ENCODE measurements around the gene CNPY1.
"Not testable (repeated sequence)": the region's sequence is repeated elsewhere in the genome, so short reads cannot be mapped to it uniquely, and the experiment has no call there.

Gene CNPY1

DNA sequence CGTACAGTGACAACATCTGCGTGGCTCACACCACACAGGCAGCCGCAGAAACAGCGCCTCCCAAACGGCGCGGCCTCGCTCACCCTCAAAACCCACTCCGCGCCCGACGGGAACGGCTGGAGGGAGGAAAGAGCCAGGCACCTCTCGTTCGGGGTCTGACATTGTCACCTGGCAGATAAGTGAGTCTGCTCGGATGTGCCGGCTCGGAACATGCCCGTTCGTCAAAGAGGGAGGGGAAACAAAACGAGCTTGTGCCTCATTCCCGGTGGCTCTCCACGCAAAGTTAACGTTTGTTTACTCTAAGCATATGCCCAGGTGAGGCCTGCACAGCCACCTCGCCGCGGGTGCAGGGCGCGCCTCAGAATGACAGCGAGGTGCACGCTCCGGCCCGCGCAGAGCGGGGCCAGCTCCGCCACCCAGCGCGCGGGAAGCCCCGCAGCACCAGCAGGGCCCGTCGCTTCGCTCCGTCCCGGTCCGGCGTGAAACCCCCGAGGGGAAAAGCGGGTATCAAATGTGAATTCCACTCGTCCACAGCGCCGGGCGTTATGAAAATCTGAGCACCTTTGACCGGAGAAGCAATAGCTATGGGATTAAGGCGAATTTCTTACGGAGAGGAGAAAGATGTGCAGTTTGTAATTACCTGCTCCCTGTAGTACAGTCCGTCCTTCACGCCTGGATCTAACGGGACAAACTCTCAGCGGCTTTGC lies 13.1 kb downstream of the CNPY1 start:
- DNase-seq (ENCODE audit: low spot score) = no peak

DNA sequence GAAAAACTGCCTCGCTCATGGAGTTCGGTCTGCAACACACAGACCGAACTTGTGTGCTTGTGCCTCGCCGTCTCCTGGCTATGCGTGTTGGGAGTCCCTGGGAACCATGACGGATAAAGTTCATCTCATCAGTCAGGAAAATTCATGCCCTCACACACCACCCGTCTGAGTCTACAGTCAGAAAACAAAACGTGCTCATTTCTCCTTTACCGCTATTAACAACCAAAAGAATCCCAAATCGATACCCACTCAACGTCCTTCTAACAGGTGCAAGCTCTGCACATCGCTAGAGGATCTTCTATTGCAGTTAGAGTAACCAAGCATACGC lies 13.6 kb downstream of the CNPY1 start:
- DNase-seq (ENCODE audit: low spot score) = no peak

DNA sequence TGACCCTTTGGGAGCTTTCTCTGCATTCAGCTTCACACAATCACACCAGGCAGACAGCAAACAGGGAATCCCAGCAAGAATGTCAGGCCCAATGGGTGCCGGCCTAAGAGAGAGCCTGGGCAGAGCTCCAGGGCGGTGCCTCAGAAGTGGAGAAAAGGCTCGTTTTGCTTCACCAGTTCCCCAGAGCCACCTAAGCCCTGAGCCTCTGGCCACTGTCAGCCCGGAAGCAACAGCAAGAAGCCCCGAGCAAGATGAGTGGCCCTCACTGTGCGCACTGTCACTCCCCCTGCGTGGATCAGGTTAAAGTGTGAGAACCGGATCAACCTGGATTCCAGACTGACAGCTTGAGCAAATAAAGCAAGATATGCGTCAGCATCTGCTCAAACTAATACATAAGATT lies 14.7 kb downstream of the CNPY1 start:
- no peak for DNase-seq (ENCODE audit: low spot score)

DNA sequence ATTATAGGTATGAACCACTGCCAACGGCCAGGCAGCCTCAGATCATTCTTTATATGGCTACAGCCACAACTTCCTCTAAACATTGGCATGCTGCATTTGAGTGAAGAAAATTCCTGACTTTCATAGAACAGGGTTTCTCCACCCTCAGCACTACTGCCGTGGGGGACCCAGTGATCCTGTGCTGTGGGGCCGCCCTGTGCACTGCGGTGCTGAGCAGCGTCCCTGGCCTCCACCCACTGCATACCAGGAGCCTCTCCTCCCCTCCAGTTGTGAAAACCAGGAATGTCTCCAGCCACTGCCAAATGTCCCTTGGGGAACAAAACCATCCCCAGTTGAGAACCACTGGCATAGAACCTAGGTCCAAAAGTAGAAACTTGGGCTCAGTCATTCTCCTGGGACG lies 15.8 kb downstream of the CNPY1 start:
- no peak for DNase-seq (ENCODE audit: low spot score)

DNA sequence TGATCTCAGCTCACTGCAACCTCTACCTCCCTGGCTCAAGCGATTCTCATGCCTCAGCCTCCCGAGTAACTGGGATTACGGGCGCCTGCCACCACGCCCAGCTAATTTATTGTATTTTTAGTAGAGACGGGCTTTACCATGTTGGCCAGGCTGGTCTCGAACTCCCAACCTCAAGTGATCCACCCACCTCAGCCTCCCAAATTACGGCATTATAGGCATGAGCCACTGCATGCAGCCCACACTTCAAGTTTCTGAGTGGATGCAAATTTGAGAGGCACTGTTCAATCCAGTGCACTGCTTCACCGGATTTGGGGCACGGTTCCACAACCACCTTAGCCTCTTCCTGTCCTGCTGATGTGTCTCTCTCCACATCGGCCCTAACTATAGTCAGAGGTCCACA lies 16.5 kb downstream of the CNPY1 start:
- no peak for DNase-seq (ENCODE audit: low spot score)

DNA sequence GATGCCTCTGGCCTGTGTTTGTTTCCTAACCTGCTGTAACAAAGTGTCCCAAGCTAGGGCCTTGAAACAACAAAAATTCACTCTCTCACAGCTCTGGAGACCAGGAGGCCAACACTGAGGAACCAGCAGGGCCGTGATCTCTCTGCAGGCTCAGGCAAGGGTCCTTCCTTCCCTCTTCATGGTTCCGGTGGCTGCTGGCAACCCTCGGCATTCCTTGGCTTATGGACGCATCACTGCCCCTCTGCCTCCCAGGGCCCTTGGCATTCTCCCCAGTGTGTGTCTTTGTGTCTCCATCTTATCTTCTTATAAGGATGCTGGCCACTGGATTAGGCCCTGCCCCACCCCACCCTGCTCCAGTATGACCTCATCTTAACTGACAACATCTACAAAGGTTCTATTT lies 17.0 kb downstream of the CNPY1 start:
- DNase-seq (ENCODE audit: low spot score) = no peak

DNA sequence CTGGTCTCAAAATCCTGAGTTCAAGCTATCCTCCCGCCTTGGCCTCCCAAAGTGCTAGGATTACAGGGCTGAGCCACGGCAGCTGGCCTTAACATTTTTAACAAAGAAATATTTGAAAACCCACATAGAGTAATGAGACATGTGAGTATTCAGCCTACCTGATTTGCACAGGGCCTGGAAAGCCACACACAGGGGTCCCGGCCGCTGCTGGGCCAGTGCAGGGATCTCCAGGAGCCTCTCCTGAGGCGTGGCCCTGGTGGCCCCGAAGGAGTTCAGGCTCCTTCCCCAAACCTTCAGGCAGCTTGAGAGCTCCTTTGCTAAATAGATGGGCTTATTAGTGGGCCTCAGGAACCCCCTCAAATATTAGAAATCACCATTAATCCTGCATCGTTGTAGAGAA lies 18.7 kb downstream of the CNPY1 start:
- DNase-seq (ENCODE audit: low spot score) = no peak

DNA sequence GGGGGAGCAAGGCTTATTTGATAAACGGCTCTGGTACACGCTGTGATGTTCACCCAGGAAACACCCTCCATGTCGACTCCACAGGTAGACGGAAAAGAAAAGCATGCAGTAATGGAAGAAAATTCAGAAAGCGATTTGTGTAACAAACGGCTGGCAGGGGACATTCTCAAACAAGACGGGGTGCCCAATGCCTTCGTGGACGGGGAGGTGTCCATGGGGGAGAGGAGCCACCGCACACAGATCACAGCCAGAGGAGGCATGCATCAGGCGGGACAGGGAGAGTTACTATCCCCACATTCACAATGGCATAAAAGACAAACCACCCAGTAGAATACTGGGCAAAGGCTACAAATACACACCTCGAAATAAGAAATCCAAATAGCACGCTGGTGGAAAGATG lies 20.1 kb downstream of the CNPY1 start:
- DNase-seq (ENCODE audit: low spot score) = no peak

DNA sequence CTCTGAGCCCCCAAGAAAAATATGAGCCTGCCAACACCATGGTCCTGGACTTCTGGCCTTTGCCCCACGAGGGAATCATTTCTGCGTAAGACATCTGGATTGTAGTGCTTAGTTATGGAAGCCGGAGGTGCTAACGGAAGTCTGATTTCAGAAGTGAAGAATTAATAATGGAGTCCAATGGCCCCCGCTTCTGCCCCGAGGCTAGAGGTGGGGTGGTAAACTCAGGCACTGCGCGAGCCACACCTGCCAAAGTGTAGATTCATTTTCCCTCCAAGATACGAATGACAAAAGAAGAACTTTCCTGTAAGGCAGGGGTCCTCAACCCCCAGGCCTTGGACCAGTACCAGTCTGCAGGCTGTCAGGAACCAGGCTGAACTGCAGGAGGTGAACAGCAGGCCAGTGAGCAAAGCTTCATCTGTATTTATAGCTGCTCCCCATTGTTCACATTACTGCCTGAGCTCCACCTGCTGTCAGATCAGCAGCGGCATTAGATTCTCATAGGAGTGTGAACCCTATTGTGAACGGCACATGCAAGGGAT lies 22.3 kb downstream of the CNPY1 start:
- DNase-seq (ENCODE audit: low spot score) = no peak

DNA sequence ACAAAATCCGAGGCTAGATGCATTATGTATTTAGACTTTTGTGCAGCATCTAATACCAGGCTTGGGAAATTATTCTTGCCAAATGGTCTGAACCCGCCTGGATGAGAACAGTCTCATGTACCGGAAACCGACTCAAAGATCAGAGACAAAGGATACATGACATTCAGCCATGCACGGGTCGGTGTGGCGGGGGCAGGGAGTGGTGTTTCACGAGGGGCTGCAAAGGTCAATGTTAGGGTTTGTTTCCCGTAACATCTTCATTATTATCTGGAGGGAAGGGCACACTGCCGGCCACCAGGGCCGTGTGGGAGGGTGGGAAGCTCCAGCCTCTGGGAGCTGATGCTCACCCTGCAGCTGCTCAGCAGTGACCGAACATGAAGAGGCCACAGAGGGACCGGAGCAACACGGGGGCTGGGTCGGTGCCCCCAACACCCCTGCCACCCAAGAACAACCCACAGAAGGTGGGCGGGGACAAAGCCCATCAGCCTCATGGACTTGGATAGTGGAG lies 23.1 kb downstream of the CNPY1 start:
- no peak for DNase-seq (ENCODE audit: low spot score)

DNA sequence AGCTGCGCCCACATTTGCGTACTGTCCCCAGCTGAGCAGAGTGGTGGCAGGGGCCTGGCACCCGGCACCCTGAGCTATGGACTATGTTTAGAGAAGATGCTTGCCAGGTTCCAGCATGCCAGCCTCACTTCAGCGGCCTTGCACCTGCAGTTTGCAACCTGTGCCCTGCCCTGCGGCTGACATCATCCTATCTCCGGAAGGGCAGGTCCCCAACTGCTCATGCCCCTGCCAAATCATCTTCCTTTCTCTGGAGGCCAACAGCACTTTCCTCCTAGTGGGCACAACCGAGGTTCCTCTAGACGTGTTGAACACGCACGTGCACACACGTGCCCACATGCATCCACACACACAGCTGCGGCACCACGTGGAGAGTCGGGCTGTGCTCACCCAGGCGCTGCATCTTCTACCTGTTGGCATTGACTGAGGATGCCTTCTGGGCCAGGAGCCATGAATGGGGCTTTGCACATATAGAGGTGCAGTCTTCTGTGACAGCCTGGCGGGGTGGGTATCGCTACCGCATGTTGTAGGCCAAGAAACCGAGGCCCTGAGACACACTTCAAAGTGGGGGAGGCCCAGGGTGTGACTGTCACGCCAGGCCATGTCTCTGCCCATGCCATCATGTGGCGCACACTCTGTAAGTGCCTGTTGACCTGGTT lies 24.5 kb downstream of the CNPY1 start:
- no peak for DNase-seq (ENCODE audit: low spot score)

DNA sequence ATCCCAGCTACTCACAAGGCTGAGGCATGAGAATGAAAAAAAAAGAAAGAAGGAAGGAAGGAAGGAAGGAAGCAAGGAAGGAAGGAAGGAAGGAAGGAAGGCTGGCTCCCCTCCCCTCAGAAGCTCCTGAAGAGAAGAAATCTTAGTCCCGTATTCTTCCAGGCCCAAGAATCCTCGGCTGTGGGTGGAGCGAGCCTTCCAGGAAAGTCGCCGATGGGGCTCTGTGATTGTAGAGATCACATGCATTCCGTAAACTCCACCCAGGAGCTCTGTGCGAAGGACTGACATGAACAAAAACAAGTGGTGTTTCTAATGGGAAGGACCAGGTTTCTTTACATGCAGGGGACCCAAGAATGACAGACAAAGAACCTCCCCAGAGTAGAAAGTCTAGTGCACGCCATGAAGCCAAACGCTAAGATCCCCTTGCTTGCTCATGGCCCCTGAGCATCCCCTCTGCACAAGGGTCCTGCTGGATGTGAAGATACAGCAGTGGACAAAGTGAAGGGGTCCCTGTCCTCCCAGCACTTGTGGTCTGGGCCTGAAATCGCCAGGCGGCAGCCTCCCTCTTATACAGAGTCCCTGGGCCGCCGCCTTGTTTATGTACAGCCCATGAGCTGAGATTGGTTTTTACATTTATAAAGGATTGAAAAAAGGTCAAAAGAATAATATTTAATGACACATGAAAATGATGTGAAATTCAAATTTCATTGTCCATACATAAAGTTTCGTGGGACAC lies 25.2 kb downstream of the CNPY1 start:
- DNase-seq (ENCODE audit: low spot score) = no peak

DNA sequence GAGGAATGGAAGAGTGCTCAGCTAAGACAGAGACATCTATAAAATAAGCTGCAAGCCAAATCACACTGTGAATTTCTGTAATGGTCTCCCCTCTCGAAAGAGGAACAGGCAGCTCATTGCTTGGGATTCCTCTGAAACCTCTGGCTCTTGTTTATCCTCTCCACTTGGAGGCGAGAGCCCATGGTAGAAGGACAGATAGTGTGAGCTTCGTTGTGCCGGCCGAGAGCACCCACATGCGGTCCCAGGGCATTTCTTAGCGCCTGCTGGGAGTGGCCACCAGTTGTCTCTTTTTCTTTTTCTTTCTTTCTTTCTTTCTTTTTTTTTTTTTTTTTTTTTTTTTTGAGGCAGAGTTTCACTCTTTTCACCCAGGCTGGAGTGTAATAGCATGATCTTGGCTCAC lies 26.2 kb downstream of the CNPY1 start:
- no peak for DNase-seq (ENCODE audit: low spot score)

DNA sequence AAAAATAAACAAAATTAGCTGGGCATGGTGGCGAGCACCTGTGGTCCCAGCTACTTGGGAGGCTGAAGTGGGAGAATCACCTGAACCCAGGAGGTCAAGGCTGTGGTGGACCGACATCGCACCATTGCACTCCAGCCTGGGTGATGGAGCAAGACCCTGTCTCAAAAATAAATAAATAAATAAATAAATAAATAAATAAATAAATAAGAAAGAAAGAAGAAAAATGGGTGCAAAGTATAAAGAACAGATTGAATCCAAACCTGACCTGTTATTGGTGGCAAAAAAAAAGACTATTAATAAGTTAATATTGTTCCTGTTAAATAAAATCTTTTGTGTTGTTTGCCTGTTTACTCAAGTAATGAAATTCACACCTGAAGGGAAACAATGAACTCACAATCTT lies 27.0 kb downstream of the CNPY1 start:
- DNase-seq (ENCODE audit: low spot score) = not testable (repeated sequence)

DNA sequence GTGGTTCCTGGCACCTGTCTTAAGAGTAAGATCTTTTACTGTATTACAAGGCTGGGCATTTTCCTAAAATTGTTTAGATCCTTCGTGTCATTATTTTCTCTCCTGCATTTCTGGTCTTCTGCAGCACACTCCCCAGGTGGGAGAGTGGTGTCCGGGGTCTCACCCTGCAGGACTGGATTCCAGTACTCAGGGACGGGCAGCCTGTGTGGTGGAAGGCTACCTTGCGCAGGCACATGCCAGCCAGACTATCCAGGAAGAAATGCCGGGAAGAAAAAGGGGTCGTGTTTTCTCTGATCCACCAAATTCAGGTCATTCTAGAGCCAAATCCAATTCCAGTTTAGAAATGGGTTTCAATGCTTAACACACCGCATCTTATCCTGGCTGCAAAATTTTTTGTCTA lies 27.7 kb downstream of the CNPY1 start:
- no peak for DNase-seq (ENCODE audit: low spot score)

DNA sequence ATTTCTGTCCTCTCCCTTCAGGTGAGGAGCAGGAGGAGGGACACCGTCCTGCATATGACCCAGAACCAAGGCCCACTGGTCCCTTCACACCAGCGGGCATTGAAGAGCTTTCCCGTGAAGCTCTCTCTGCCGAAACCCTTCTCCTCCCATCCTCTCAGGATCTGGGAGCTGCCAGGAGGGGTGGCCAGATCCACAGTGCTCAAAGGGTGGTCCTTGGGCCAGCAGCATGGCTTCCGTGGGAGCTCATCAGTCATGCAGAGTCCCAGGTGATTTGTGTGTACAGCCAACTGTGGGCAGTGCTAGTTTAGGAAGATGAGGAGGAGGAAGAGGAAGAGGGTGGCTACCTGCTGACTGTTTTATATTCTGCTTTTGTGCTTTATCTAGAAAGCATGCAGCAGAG lies 28.4 kb downstream of the CNPY1 start:
- no peak for DNase-seq (ENCODE audit: low spot score)

DNA sequence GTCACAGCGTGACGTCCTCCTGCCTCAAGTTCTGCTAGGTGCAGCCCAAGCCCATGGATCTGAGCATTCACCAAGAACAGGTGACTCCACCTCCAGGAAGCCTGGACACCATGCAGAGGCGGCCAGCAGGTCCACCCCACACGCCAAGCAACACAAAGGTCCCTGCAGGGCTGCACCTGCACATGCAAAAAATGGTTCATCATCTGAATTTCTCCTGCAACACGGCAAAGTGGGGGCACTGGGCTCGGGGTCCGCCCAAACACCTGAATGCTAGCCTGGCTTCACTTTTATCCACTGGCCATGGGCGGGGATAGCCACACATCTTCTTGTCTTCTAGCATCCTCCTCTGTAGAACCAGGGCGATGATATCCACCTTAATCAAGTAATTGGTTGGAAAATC lies 28.9 kb downstream of the CNPY1 start:
- DNase-seq (ENCODE audit: low spot score) = no peak

DNA sequence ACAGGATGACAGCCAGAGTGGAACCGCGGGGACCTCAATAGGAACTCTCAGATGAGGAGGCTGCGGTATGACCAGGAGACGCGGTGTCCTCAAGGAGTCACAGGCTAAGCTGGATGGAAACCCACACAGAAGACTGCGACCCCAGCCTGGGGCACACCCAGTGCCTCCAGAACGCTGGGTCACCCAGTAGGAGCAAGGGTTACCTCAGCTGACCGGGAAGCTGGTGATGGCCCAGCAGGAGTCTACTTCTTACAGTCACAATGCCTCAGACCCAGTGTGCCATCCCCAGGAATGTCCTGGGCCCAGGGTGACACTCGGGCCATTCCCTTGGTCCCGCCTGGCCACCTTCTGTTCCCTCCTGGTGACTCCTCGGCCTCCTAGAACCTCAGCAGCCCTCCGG lies 29.9 kb downstream of the CNPY1 start:
- DNase-seq (ENCODE audit: low spot score) = no peak

DNA sequence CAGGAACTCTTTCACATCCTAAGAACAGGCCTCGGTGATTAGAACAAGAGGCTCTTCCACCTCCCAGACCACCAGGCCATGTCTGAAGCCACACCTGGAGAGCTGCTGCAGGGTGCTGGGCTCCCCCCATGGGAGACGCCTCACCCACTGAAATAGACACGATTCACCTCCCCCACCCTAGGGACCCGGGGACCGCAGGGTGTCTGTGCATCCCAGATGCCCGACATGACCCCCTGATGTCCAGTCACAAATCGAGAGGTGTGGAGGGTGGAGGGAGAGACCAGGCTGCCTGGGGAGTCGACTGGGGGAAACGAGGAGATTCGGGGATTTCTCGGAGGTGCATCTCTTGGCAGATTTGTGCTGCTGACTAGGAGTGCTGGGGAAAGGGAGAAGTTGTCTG lies 31.0 kb downstream of the CNPY1 start:
- no peak for DNase-seq (ENCODE audit: low spot score)

DNA sequence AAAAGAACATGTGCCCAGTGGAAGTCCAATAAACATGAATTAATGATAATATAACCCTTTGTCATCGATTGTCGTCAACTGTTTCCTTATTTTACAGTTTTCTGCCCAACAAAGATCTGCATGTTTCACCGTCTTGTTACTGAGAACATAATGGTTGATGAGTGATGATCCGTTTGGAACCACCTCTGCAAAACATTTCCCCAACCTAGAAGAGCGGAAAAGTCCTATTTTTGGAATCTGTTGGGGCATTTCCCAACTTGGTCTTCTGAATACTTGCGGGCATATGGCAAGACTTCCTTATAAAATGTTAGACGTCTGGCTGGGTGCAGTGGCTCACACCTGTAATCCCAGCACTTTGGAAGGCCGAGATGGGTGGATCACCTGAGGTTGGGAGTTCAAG lies 32.1 kb downstream of the CNPY1 start:
- no peak for DNase-seq (ENCODE audit: low spot score)

DNA sequence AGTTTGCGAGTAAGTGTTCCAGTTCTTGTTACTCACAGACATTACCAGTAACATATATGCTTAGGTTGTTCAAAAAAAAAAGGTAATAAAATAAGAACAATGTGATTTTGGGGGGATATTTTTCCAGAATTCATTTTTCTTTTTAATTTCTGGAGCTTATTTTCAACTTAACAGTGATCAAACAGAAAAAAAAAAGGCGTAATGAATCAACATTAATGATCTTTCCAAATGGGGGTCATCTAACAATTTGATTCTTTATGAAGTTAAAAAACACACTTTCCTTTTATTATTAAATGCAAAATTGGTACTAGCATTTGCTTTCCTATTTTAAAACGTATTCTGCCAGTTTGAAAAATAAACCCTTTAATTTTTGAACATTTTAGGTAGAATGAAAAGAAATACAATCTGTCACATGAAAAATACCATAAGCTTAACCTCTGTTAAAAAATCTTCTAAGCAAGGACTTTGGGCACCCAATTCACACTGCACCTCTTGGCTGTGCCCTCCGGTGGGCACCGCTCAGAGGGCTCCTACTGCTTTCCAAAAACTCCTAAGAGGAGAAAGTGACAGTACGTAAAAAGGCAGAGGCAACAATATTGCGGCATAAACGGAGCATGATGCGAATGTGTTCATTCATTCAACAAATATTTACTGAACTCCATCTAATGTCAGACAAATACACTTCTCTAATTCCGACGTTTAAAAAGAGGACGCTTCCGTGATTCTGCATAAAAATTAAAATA lies 32.6 kb downstream of the CNPY1 start:
- DNase-seq (ENCODE audit: low spot score) = no peak

DNA sequence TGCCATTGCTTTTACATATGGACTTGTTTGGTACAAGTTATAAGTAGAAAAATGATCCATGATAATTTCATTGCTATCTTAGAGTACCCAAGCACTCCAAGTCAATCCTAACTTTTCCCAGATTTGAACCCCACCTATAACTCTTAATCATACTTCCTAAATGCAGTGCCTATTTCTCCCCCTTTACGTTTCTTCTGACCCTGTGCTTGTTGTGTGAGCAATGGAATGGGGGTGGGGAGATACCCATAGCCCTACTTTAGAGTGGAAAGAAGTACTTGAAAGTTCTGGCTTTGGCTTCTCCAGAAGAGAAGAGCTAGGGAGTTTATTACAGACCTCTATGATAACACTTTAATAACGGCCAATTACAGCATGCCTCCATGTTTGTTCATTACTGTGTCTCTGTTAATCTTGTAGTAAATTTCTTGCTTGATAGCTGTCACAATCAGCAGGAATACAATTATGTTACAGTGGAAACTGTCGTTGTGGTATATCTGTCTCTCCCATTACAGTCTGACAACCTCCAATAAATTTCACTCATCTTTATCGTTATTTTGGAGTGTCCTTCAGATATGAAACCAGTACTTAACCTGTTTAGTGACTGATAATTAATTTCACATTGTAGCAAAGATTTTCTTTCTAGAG lies 34.0 kb downstream of the CNPY1 start:
- no peak for DNase-seq (ENCODE audit: low spot score)
